Osteoblast (primary cell): ENCODE measurements around the gene TMEM260. TPM values are rescaled to one million over a fixed set of nuclear protein-coding genes. Genes with fewer than 3 reads are reported as not detected.

ENCODE experiments used
- DNase-seq: peaks from one replicate; pipeline ENCODE4 v3.0.0; 2011; ENCODE audit warnings: low spot score, mixed read lengths; ENCODE audit not compliant: insufficient read length; ENCODE audit errors: missing footprints
- H2AFZ ChIP-seq: 2 replicates; pipeline ENCODE4 v1.6.0; 2011; ENCODE audit warnings: mild to moderate bottlenecking, low read length
- H3K27ac ChIP-seq: 2 replicates; pipeline ENCODE4 v1.5.1; 2011; ENCODE audit warnings: mild to moderate bottlenecking, low read depth, low read length, moderate library complexity
- H3K27me3 ChIP-seq: 2 replicates; pipeline ENCODE4 v1.6.0; 2012; ENCODE audit warnings: mild to moderate bottlenecking, control low read depth, inconsistent platforms, low read length, moderate library complexity; ENCODE audit not compliant: insufficient read depth
- H3K36me3 ChIP-seq: 2 replicates; pipeline ENCODE4 v1.5.1; 2011; ENCODE audit warnings: mild to moderate bottlenecking, low read length, control low read depth, moderate library complexity; ENCODE audit not compliant: insufficient read depth
- H3K4me1 ChIP-seq: 2 replicates; pipeline ENCODE4 v1.5.1; 2011; ENCODE audit warnings: mild to moderate bottlenecking, low read length, control low read depth, moderate library complexity; ENCODE audit not compliant: insufficient read depth
- H3K4me2 ChIP-seq: 2 replicates; pipeline ENCODE4 v1.6.0; 2011; ENCODE audit warnings: mild to moderate bottlenecking, low read length; ENCODE audit not compliant: insufficient read depth
- H3K4me3 ChIP-seq: fragments of 200-600 bp; sonication (generic); 3 replicates; pipeline ENCODE4 v1.5.1; 2012; ENCODE audit warnings: mild to moderate bottlenecking, low read length, inconsistent platforms; ENCODE audit not compliant: insufficient read depth
- H3K79me2 ChIP-seq: 2 replicates; pipeline ENCODE4 v1.6.0; 2012; ENCODE audit warnings: mild to moderate bottlenecking, low read length, control low read depth, inconsistent platforms; ENCODE audit not compliant: insufficient read depth
- H3K9me3 ChIP-seq: 2 replicates; pipeline ENCODE4 v1.5.1; 2011; ENCODE audit warnings: low read depth, low read length, control low read depth
- H4K20me1 ChIP-seq: 2 replicates; pipeline ENCODE4 v1.6.0; 2012; ENCODE audit warnings: mild to moderate bottlenecking, low read length, control low read depth; ENCODE audit not compliant: insufficient read depth
- total RNA-seq: library from RNA; depleted of rRNA; stranded (reverse); fragments of >200 nt; gene quantifications from 2 replicates; pipeline ENCODE4 v1.2.3, GENCODE V29; 2012
- TF ChIP-seq, protein P1 (sequence below): IDR thresholded peaks from 2 replicates; pipeline ENCODE4 v1.5.1; 2011; ENCODE audit warnings: mild to moderate bottlenecking, low read depth, low read length, moderate library complexity; ENCODE audit errors: extremely low read depth

TMEM260 gene
- total RNA-seq = 15.6 and 16.5 TPM in 2 replicates

- Histone ChIP-seq H3K27ac (peak within 1 kb of the TSS; percentile 80), H3K4me1 (peaks cover 10% of the 10 kb centered on the region), H3K9me3 (no peaks in the 10 kb centered on the region), H3K4me2 (peak within 1 kb of the TSS; percentile 84), H3K27me3 (no peaks in the 10 kb centered on the region), H3K36me3 (no peaks in the 10 kb centered on the region), H3K79me2 (peaks cover 46% of the 10 kb centered on the region), H4K20me1 (peaks cover 18% of the 10 kb centered on the region), H3K4me3 (peak within 1 kb of the TSS; percentile 88), H2AFZ (peak within 1 kb of the TSS; percentile 98)
- TF ChIP-seq, protein P1, sequence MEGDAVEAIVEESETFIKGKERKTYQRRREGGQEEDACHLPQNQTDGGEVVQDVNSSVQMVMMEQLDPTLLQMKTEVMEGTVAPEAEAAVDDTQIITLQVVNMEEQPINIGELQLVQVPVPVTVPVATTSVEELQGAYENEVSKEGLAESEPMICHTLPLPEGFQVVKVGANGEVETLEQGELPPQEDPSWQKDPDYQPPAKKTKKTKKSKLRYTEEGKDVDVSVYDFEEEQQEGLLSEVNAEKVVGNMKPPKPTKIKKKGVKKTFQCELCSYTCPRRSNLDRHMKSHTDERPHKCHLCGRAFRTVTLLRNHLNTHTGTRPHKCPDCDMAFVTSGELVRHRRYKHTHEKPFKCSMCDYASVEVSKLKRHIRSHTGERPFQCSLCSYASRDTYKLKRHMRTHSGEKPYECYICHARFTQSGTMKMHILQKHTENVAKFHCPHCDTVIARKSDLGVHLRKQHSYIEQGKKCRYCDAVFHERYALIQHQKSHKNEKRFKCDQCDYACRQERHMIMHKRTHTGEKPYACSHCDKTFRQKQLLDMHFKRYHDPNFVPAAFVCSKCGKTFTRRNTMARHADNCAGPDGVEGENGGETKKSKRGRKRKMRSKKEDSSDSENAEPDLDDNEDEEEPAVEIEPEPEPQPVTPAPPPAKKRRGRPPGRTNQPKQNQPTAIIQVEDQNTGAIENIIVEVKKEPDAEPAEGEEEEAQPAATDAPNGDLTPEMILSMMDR = peak; percentile 91
- peak; percentile 93 for DNase-seq
Measured at GRCh38 chr14:56579345-56580220, at the start of gene TMEM260. Gene TMEM260, plus strand, starts transcription at chr14:56579798. Its CDS starts 117 bp downstream, at chr14:56579915.

- H3K36me3 ChIP-seq = no peaks in the 10 kb centered on the region
- no peak overlapping the region for H3K4me3 ChIP-seq
- no peaks in the 10 kb centered on the region for H3K27me3 ChIP-seq
- H3K4me1 ChIP-seq = no peaks in the 10 kb centered on the region
- no peaks in the 10 kb centered on the region for H3K9me3 ChIP-seq
- H3K4me2 ChIP-seq = no peak overlapping the region
- H3K27ac ChIP-seq = no peak overlapping the region
- no peaks in the 10 kb centered on the region for H3K79me2 ChIP-seq
- TF ChIP-seq, protein P1 = no peak
- no peak for DNase-seq
- H4K20me1 ChIP-seq = no peaks in the 10 kb centered on the region
- no peak overlapping the region for H2AFZ ChIP-seq
Measured at GRCh38 chr14:56532546-56532945, 47.1 kb upstream of the TMEM260 start.

DNA sequence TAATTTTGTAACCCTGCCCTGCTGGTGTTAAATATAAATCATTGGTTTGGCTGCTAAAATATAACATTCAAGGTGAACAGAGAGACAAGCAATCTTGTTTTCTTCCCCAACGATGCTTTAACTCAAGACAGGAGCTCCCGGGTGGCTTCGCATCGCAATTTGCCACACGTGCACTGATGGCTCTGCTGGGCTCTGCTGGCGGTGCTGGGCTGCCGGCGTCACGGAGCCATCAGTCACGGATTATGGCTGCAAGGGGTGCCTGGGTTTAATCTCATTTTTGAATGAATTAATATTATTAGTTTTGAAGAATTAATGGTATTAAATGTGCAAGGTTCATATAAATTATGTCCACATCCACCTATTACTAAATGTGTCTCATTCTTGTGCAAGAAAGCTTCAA, 44.9 kb upstream of the TMEM260 start:
- no peak for DNase-seq
- Histone ChIP-seq H3K27ac (no peak overlapping the region), H3K36me3 (no peaks in the 10 kb centered on the region), H3K27me3 (no peaks in the 10 kb centered on the region), H3K4me2 (no peak overlapping the region), H3K9me3 (no peaks in the 10 kb centered on the region), H4K20me1 (no peaks in the 10 kb centered on the region), H2AFZ (no peak overlapping the region), H3K4me3 (no peak overlapping the region), H3K79me2 (no peaks in the 10 kb centered on the region), H3K4me1 (no peaks in the 10 kb centered on the region)
- TF ChIP-seq, protein P1 = no peak

GRCh38 chr14:56539862-56540261, 39.7 kb upstream of the TMEM260 start:
- H3K4me2 ChIP-seq = no peak overlapping the region
- TF ChIP-seq, protein P1 = no peak
- no peaks in the 10 kb centered on the region for H3K36me3 ChIP-seq
- H3K27ac ChIP-seq = no peak overlapping the region
- H3K4me1 ChIP-seq = no peaks in the 10 kb centered on the region
- H3K79me2 ChIP-seq = no peaks in the 10 kb centered on the region
- DNase-seq = no peak
- H3K27me3 ChIP-seq = no peaks in the 10 kb centered on the region
- no peak overlapping the region for H3K4me3 ChIP-seq
- no peaks in the 10 kb centered on the region for H4K20me1 ChIP-seq
- H2AFZ ChIP-seq = no peak overlapping the region
- no peaks in the 10 kb centered on the region for H3K9me3 ChIP-seq
